ENCODE measurements around the gene MLLT6. TPM values are rescaled to one million over a fixed set of nuclear protein-coding genes. Genes with fewer than 3 reads are reported as not detected.
A peak's percentile ranks its signal among the peaks of the same experiment; 100 is the strongest.

The MLLT6 gene
- total RNA-seq, 1 donor from 2014 or later, result 209 TPM

DNA sequence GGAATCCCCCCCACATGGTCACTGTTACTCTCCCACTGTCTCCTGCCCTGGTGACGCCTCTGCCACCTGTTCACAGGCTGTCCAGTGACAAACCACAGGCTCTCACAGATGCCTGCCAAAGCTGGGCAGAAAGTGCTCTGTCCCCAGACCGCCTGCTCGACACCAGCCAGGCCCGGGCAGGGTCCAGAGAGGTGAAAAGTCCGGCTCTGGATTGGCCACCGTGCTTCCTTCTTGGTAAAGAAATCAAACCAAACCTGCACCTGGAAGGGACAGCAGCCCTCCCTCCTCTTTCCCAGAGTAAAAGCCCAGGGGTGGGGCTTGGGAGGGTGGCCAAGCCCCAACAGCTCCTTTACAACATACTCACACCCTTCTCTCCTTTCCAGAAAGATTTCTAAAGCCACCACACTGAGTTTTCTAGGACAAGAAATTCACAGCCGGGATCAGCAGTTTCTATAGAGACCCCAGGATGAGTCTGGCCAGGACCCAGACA is 36.9 kb downstream of the MLLT6 start:
- no peak for DNase-seq (ENCODE audit: low spot score)

DNA sequence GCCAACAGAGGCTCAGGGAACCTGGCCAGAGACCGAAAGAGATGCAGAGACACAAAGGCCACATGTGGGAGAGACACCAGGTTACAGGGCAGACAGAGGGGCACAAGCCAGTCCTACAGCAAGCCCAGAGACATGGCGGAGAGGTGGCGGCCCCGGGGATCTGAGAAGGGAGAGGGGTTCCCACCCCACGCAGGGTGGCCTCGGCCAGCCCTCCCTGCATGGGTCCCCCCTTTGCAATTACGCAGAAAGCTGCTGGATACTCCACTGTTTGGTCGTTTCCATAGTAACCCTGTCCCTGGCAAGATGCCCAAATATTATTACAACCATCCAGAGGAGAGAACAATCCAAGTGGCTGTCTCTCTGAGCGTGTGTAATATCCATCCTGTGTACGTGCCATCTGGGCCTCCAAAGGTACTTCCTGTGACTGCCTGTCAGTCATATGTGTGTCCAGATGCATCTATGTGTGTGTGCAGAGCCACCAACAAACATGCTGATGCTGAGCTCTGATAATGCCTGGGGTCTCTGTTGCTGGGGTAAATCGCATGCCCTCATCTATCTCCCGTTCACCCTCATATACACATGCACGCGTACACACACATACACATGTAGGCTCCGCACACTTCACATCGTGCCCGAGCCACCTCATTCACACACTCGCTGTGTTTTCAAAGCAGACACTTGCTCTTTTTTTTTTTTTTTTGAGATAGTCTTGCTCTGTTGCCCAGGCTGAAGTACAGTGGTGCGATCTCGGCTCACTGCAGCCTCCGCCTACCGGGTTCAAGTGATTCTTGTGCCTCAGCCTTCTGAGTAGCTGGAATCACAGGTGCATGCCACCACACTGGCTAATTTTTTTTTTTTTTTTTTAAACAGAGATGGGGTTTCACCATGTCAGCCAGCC is 37.6 kb downstream of the MLLT6 start:
- DNase-seq (ENCODE audit: low spot score), result peak; percentile 79

DNA sequence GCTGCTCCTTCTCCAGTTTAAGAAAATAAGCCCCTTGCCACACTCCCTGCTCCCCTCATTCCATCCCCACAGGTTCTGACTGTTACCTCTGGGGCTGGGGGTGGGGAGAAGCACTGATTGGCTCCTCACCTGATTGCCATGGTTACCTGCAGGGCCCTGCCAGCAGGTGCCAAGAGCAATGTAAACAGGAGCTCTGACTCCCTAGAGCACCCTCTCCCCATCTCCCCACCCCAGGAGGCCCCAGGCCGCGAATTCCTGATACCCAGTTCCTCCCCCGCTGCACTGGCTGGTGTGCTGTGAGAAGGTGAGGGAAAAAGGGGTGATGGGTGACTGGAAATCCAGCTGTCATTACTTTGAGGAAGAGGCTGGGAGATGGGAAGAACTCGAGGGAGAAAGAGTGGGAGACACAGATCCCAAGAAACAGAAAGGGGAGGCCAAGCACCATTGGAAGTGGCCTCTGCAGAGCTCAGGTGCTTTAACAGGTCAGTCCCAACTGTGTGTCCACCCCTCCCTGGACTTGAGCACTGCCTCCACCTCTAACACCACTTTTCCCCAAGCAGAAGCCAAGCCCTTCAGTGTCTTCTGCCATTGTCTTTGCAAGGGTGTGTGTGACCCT is 38.6 kb downstream of the MLLT6 start:
- DNase-seq (ENCODE audit: low spot score), result no peak

DNA sequence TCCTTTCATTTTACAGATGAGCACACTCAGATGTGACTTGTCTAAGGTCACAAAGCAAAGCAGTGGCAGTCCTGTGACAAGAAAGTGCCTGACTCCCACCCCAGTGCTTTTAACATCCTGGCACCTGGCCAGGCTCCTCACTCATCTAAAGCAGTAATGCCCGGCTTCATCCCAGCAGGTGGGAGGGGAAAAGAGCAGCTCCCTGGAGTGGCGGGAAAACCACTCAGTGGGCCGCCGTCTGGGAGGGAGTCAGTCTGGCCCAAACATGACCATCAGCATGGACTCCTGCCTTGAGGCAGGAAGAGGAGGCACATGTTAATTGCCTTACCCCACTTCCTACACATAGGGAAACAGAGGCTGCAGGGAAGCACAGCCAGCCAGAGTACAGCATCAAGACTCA is 40.5 kb downstream of the MLLT6 start:
- no peak for DNase-seq (ENCODE audit: low spot score)

DNA sequence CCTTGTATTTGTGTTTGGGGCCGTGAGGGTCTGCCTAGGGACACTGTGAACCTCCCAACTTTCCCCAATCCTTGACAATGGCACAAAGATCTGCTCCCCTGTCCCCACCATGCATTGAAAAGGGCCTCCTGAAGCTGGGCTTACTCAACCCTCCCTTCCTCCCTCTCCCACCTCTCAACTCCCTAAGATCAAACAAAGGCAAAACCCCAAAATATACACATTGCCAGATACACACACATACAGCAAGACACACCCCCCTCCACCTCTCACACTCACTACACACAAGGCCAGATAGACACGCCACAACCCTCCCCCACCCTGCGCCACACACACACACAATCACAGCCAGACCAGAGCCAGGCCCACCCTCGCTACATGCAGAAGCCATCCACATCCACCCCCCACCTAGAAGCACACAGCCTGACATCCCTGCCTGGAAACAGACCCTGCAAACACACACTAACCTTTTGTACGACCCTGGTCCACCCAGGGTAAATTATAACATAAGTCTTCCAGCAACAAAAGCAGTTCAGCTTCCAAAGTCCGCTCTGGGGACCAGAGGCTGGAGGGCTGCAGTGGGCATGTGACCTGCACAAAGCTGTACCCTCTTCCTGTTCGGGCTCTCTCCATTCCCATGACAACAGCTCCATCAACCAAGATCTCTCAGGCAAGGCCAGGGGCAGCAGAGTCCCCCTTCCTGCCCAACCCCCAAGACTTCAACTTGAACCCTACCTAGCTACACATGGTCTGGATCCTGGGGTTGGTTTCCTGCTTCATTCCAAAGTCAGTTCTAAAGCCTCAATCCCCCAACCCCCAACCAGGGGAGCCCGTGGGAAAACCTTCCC is 41.2 kb downstream of the MLLT6 start:
- DNase-seq (ENCODE audit: low spot score), result no peak

DNA sequence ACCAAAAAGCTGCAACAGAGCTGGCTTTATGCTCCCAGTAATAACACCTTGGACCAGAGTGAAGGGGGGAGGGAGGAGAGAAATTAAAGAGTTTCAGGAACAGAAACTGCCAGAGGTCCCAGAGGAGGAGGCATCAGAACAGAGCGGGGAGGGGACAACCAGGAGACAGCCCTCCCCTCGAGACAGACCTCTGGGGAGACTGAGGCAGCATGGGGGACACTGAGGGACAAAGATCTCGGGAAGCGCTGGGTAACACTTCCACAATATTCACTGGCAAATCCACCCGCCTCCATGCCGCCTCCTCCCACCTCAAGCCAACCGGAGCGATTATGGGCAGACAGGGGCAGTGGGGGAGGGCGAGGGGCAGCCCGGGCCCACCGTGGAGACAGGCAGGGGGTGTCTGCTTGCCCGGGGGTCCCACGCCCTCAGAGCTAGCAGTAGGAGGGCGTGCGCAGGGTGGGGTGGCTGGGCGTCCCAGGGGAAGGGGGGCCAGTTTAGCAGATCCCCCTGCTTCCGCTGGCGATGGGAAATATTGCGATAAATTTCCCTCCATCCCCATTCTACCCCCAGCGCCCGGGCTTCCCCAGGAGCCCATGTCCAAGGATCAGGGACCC is 41.9 kb downstream of the MLLT6 start:
- no peak for DNase-seq (ENCODE audit: low spot score)

DNA sequence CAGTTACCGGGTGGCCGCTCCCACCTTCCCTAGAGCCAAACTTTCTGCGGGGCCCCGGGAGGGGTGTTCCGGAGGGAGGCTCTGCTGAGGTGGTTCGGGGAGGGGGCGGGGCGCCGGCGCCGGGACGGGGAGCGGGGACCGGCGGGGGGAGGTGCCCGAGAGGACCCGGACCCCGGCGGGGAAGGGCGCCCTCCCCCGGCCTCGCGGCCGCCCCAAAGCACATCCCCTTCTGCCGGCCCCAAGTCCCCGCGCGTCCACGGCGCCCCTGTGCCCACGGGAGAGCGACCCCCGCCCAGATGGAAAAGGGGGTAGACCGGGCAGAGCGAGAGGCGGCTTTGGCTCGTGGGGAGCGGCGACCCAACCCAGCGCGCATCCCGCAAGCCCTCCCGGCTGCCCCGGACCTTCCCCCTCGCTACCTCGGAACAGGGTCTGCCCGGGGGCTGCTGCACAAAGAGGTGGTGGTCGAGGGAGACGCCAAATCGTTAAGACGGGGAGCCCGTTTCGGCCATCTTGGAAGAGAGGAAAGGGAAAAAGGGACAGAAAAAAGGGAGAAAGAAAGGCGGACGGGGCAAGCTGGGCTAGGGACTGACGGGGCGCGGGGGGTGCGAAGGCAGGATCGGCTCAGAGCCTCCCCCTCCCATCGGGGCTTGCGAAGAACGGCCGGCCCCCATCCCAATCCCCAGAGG is 42.5 kb downstream of the MLLT6 start:
- no peak for DNase-seq (ENCODE audit: low spot score)

DNA sequence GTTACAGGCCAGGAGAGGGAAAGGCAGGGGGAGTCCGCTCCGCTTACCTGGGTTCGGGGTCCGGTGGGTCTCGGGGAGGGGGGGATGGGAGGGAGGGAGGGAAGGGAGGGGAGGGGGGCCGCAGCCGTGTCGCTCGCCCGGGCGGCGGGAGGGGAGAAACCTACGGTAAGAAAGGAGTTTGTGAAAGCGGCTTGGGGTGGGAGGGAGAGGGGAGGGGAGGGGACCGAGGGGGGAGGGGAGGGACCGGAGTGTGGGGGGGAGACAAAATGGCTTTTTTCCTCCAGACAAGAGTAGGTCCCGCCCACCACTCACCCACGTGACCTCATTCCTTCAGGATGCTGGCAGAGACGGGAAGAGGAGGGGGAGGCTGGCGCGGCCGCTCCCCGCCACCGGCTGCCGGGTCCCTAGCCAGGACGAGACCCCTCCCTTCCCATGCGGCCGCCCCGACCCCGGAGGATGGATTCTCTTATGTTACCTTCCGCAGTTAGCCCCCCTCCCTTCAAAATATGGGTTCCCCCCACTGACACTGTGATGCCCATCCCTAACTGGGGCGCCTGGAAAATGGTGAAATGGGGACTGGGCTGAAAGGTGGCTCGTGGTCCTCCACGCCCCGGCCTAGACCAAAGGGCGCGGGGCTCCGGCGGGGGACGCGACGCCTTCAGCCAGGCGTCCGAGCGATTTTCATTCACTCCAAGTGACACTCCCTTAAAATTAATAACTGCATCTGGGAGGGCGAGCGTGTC is 43.2 kb downstream of the MLLT6 start, which contains the start of gene PCGF2:
PCGF2 (minus strand) TSS at position 188 of the 743 bp plus-strand sequence. CDS start 7,934 bp downstream, outside the sequence.
- peak; percentile 94 for DNase-seq (ENCODE audit: low spot score)

DNA sequence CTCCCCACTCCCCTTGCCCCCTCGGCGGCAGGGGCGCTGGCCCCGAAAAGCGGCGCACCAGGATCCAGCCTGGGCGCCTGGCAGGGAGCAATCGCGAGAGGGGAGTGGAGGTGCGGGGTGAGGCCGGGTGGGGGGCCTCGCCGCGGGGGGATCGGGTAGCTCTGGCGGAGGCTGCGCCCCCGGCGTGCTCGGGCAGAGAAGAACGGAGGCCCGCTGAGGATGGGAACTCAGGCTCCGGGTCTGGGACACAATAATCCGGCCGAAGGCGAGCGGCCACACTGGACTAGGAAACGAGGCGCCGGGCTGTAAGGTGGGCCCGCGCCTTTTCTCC is 43.8 kb downstream of the MLLT6 start:
- no peak for DNase-seq (ENCODE audit: low spot score)

DNA sequence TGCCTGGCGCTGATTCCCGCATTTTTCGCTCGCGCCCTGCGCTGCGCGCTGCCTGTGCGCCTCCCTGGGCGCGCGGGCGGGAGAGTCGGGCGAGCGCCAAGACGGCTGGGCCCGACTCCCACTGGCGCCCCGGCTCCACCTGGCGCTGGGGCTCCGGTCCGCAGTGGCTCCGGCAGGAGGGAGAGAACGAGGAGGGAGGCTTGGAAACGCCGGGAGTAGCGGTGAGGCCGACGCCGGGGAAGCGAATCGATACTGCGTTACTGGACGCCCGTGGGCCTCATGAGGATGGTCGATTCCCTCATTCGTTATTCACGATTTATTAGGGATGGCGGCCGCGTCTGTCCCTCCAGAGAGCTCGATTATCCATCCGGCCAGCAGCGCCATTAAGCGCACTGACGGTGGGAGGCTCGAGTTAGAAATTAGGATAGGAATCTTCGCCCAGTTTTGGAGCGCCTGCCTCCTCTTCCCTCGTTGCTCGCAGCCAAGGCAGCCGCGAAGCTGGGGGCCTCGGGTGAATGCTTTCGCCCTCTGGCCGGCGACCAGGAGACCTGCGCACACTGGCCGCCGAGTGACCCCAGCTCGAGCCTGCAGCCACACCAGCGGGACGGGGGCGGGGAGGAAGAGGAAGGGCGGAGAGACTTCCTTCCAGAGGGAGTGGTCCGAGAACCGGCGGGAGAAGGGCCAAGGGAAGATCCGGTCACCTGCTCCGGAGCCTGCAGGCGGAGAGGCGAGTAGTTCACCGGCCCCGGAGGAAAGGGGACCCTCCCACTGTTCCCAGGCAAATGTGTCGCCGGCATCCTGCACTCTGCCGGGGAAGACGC is 44.4 kb downstream of the MLLT6 start:
- DNase-seq (ENCODE audit: low spot score), result peak; percentile 92

DNA sequence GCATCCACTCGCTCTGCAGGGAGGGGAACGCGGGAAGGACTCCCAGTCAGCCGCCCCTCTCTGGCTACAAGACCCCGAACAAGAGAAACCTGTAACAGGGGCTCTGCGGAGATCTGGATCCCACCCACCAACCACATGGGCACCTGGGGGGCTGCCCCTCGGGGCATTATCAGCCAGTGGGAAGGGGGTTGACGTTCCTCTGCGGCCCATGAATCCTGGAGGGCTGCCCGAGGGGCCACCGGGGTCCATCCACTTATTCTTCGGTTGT is 44.9 kb downstream of the MLLT6 start:
- DNase-seq (ENCODE audit: low spot score), result no peak

DNA sequence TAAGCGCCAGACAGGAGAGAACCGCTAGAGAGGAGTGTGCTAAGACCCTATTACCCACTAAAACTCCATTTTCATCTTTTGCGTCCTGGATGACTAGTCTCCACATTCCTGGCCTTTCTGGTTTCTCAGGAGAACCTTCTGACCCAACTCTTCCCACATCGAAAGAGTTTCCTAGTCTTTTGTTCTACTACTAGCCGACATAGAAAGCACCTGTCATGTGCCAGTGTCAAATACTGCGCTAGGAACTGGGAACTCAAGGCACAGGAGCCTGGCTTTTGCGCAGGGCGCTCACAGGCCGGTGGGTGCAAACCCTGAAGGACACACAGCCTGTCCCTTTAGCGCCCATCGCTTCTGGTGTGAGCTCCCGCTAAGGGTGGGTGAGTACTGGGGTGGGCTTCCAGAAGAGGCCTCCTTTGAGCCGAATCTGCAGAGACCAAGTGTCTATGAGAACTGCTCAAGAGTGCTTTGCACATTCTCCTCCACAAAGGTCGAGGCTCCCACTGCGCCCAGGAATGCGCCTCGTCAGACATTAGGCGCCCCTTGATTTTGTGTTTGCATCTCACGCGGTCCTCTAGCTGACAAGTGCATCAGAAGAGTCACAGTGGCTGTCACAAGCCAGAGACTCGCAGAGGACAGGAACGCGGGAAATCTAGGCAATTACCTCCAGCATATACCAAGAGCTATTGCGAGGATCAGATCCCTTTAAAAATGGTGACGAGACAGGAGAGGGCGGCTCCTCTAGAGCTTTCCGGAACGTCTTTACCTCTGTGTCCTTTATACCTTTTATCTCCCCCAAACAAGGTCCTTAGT is 45.4 kb downstream of the MLLT6 start:
- no peak for DNase-seq (ENCODE audit: low spot score)

DNA sequence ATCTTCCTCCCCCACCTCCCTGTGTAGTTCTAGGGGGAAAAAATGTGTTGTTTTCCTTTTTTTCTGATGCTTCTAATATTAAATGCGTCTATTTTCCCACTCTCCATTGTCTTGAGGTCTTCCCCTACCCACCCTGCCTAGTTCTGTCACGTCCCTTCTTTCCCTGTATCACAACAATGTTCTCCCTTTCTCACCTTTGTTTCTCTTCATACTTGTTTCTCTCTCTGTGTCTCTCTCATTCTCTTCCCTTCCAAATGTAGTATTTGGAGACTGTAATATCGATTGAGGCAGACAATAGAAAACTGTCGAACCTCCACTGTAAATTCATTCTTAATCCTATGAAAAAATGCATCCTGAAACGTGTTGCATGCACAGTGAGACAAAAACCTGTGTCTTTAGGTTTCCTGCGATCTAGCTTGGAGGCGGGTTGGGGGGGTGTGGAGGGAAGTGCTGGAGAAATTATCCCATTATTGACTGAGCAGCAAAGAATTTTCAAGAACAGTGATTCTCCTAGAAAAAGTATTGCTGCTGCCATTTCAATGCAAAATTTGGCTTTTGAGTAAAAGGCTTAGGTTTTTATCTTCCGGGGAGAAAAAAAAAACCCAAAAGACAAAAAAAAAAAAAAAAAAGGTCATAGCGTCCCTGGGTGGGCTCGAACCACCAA is 46.2 kb downstream of the MLLT6 start:
- no peak for DNase-seq (ENCODE audit: low spot score)

DNA sequence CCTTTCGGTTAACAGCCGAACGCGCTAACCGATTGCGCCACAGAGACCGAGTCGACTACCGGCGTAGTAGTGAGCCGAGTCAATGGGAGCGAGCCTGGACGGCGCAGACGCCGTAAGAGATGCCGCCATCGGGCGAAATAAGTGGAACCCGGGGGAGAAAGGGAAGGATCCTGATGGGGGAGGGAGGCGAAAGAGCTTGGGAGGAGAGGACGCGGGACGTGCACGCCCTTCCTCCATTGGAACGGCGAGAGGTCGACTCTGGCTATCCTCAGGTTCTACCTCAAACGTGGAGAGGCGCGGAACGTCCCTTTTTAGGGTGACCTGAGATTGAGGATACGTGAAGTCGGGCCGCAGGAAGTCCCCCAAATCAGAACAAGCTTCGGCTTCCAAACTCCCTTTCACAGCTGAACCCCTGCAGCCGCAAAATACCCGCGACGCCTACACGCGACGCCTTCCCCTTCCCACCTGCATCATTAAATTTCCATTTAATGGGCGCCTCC is 46.8 kb downstream of the MLLT6 start:
- DNase-seq (ENCODE audit: low spot score), result peak; percentile 91

DNA sequence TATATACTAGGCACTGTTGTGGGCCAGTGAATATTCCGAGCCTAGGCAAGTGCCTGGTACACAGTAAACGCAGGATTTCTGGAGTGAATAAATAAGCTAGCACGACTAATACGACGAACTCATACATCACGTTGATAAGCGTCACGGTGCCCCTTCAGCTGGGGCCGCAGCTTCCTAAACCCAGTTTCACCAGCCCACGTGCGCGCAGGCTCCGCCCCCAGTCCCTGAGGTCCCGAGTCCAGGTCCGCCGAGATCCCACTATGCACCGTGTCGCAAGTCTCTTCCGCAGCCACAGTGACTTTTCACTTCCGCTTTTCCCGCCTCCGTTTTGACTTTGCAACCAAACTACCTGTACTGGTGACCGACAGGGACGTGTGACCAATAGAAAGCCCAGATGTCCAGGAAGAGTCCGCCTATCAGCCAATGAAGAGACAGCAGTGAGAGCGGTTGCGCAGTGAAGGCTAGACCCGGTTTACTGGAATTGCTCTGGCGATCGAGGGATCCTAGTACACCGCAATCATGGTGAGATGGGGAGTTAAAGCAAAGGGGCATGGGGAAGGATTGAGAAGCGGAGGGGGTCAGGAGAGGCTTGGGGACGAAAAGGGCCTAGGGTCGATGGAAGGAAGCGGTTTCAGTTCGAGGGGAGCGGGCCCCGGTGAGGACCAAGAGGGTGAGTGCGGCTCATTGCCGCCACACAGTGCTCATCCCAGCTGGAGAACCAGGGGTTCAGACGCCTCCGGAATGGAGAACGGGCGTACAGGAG is 47.4 kb downstream of the MLLT6 start, which contains the start of gene PSMB3:
PSMB3 (plus strand) TSS at position 434 of the 763 bp plus-strand sequence; CDS start at position 520, 86 bp downstream.
- peak; percentile 99 for DNase-seq (ENCODE audit: low spot score)

DNA sequence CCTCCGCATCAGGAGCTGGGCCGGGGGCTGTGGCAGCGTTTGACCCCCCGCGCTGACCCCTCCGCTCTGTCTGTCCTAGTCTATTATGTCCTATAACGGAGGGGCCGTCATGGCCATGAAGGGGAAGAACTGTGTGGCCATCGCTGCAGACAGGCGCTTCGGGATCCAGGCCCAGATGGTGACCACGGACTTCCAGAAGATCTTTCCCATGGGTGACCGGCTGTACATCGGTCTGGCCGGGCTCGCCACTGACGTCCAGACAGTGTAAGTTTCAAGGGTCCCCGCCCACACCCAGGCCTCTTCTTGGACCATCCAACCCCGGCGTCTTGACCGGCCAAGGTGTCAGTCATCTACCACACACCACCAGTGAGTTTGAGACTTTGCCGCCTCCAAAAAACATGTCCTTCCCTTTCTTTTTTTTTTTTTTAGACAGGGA is 48.0 kb downstream of the MLLT6 start:
- no peak for DNase-seq (ENCODE audit: low spot score)

DNA sequence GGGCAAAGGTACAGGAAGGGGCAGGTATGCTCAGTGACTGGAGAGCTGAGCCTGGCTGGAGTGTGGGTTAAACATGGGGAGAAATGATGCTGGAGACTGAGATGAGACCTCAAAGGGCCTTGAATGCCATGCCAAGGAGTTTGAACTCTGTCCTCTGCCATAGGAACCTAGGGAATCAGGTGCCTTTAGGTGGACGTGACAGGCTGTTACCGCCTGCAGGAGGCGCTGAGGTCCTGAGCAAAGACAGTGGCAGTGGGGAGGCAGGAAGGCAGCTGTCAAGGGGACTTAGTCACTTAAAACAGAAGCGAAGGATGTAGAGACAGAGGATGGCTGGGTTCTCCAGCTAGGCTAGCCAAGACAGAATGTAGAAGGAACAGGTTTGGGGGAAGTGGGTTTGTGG is 56.5 kb downstream of the MLLT6 start:
- DNase-seq (ENCODE audit: low spot score), result no peak

All from ureter (tissue), 1 donor.